Cardiac fibroblast (primary cell): ENCODE results near the gene GRPR.

Experiments
- DNase-seq, 2 donors: peaks; one replicate each; pipeline versions ENCODE4 v3.0.0 to v3.0.0-alpha.2; 2010; ENCODE audit warnings: low read depth in 2 of 2
- H3K4me3 ChIP-seq, 2 donors: replicated peaks in 1 of 2; 1 replicate in 1 of 2; 2 replicates in 1 of 2; pipeline ENCODE4 v1.5.1; 2011; ENCODE audit warnings: low read depth in 2 of 2, low read length in 2 of 2, mild to moderate bottlenecking in 2 of 2, moderate library complexity in 1 of 2
- TF ChIP-seq, protein P1 (sequence below): IDR thresholded peaks from one replicate; pipeline ENCODE4 v1.5.1; 2011; ENCODE audit warnings: low read depth, mild to moderate bottlenecking, low read length, inconsistent platforms

GRPR gene

DNA sequence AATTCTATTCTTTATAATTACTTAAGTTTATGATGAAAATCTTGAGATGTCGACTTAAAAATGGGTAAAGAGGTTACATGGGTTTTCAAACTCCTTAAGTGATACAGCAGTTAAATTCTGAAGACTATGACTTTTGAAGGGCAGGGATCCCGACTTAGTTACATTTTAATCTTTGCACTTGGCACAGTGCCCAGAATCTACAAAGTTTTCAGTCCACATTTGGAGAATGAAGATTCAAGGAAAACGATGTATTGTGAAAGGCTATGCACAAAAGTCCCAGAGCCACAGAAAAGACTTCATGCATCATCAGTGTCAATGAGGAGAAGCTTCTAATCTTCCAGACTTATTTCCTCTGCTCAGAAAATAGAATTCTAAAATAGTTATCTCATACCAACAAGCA is 36.3 kb upstream of the GRPR start:
- TF ChIP-seq, protein P1, sequence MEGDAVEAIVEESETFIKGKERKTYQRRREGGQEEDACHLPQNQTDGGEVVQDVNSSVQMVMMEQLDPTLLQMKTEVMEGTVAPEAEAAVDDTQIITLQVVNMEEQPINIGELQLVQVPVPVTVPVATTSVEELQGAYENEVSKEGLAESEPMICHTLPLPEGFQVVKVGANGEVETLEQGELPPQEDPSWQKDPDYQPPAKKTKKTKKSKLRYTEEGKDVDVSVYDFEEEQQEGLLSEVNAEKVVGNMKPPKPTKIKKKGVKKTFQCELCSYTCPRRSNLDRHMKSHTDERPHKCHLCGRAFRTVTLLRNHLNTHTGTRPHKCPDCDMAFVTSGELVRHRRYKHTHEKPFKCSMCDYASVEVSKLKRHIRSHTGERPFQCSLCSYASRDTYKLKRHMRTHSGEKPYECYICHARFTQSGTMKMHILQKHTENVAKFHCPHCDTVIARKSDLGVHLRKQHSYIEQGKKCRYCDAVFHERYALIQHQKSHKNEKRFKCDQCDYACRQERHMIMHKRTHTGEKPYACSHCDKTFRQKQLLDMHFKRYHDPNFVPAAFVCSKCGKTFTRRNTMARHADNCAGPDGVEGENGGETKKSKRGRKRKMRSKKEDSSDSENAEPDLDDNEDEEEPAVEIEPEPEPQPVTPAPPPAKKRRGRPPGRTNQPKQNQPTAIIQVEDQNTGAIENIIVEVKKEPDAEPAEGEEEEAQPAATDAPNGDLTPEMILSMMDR = no peak
- H3K4me3 ChIP-seq = no peak overlapping the region
- peak; percentile 0 to 1 for DNase-seq

DNA sequence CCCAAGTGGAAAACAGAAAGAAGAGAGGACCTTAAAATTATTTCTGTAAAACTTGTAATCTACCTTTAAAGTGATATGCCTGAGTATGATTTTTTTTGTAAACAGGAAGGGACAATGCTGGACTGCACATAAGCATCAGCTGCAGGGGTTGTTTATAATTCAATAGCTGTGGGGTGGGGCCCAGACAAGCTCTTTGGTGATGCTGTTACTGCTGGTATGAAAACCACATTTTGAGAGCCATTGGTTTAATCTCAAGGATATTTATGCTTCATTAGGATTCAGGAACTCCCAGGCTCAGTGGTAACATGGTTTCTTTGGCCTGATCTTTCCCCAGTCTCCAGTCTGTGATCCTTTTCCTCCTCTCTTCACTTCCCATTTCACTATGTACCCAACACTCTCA is 34.3 kb upstream of the GRPR start:
- DNase-seq = no peak
- no peak overlapping the region for H3K4me3 ChIP-seq
- TF ChIP-seq, protein P1 = no peak

DNA sequence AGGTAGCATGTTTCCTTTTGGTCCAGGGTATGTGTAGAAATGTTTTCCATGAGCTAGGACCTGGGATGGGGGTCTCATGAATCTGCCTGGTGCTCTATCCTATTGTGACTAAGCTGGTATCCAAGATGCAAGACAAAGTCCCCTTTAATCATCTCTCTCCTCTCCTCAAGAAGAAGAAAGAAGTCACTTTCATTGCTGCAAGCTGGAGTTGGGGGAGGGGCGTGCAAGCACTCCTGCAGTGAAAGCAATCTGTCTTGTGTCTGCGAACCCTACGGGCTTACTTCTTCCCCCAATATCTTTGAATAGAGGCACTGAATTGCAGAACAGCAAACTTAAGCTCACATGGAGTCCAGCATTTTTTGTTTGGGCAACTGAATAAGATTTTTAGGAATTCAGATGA is 27.2 kb upstream of the GRPR start:
- no peak for DNase-seq
- H3K4me3 ChIP-seq = no peak overlapping the region
- TF ChIP-seq, protein P1 = no peak

DNA sequence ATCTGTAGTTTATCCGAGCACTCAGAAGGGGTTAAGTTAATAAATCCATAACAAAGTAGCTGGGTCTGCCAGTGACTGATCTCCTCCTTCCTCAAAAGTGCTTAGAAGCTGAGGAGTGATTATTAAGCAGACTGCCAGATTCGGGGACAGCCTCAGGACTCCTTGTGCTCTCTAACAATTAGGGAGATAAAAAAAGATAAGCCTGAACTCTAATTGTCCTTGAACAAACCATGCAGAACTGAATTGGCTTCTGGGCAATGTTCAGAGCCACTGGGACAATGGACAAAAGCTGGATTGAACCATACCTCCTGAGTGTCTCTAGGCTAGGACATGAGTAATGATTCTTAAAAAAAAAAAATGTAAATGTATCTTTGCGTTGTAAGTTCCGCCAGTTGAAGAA is 22.7 kb upstream of the GRPR start:
- no peak for DNase-seq

DNA sequence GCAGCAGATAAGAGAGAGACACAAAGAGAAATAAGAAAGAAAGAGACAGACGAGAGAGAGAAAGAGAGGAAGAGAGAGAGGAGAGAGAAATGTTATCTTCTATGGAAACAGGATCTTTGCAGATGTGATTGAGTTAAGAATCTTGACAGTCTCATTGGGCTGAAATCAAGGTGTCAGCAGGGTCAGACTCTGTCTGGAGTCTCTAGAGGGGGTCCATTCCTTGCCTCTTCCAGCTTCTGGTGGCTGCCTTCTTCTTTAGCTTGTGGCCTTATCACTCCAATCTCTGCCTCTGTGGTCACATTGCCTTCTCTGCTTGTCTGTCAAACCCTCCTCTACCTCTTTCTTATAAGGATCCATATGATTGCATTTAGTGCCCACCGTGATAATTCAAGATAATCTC is 21.8 kb upstream of the GRPR start:
- no peak for DNase-seq
- H3K4me3 ChIP-seq = no peak overlapping the region
- TF ChIP-seq, protein P1 = no peak

More for the DNA sequence above, 22.7 kb upstream of the GRPR start:
- no peak overlapping the region for H3K4me3 ChIP-seq
- TF ChIP-seq, protein P1 = no peak

DNA sequence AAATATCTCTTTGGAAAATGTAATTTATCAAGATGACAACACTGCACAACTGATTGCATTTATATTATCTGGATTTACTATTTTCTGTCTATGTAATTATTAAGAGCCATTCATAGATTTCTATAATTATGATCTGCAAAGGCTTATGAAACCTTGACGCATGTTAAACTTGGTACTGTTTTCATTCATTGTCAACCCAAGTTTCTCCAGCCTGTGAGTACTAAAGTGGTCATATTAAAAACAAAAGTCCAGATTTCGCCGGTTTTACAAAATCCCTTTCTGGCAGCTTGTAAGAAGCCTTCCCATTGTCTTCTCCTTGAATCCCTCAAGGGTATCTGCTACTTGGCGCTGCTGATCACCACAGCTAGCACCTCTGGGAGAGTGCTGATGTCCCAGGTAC is 19.7 kb upstream of the GRPR start:
- no peak for DNase-seq
- H3K4me3 ChIP-seq = no peak overlapping the region
- TF ChIP-seq, protein P1 = no peak

DNA sequence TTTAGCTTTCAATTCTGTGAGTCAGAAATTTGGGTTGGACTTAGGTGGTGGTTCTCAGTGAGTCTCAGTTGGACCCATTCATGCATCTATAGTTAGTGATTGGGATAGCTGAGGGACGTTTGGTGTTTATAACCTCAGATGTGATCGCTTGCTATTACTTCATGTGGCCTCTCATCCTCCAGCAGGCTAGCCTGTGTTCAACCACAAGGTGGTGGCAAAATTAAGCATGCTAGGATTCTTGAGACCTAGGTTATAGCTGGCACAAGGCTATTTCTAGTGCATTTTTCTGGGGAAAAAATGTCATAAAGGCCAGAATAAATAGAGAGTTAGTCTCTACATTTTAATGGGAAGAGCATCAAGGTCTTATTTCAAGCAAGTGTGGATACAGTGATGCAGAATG is 10.9 kb upstream of the GRPR start:
- TF ChIP-seq, protein P1 = no peak
- peak in 1 of 2 donors; percentile 6 for DNase-seq
- H3K4me3 ChIP-seq = no peak overlapping the region
